Measurements from ENCODE around the gene ZNF678. TPM values are rescaled to one million over a fixed set of nuclear protein-coding genes. Genes with fewer than 3 reads are reported as not detected.

ZNF678 gene
- total RNA-seq, 4 donors from 2014 or later = 4.0 to 9.1 (median 5.6) TPM

DNA sequence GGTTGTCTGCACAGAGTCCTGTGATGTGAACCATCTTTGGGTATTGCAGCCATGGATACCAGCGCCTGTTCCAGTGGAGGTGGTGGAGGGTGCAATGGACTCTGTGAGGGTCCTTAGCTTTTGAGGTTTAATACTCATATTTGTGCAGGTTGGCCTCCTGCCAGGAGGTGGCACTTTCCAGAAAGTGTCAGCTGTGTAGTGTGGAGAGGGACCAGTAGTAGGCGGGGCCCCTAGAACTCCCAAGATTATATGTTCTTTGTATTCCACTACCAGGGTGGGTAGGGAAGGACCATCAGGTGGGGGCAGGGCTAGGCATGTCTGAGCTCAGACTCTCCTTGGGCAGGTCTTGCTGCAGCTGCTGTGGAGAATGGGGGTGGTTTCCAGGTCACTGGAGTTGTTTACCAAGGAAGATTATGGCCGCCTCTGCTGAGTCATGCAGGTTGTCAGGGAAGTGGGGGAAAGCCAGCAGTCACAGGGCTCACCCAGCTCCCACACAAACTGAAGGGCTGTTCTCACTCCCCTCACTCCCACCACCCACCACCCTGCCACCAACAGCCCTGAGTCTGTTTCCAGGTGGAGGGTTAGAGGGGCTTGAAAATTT, 31.2 kb upstream of the ZNF678 start:
- Histone ChIP-seq H3K4me1 (no peaks in the 10 kb centered on the region), H3K27ac (replicated peaks in 1 of 4) (no peak overlapping the region), H3K9me3 (peaks cover 0 to 78% (median 57%) of the 10 kb centered on the region in 4 donors), H3K36me3 (peaks cover 0 to 6% (median 2%) of the 10 kb centered on the region in 4 donors), H3K27me3 (no peaks in the 10 kb centered on the region), H3K4me3 (no peak overlapping the region)
- DNase-seq (ENCODE audit: extremely low spot score) = no peak
- 93% methylated on average over 2 of the region's 3 CpGs for WGBS
- intact Hi-C loops (cut with DNase I) = no loop called here
- no peak for TF ChIP-seq POLR2A (IDR thresholded peaks at IDR 0.05; ENCODE audit: low read depth)
- TF ChIP-seq, protein P1, sequence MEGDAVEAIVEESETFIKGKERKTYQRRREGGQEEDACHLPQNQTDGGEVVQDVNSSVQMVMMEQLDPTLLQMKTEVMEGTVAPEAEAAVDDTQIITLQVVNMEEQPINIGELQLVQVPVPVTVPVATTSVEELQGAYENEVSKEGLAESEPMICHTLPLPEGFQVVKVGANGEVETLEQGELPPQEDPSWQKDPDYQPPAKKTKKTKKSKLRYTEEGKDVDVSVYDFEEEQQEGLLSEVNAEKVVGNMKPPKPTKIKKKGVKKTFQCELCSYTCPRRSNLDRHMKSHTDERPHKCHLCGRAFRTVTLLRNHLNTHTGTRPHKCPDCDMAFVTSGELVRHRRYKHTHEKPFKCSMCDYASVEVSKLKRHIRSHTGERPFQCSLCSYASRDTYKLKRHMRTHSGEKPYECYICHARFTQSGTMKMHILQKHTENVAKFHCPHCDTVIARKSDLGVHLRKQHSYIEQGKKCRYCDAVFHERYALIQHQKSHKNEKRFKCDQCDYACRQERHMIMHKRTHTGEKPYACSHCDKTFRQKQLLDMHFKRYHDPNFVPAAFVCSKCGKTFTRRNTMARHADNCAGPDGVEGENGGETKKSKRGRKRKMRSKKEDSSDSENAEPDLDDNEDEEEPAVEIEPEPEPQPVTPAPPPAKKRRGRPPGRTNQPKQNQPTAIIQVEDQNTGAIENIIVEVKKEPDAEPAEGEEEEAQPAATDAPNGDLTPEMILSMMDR (IDR thresholded peaks at IDR 0.05) = no peak
- no peak for TF ChIP-seq EP300 (IDR thresholded peaks at IDR 0.05)
- no peak for TF ChIP-seq POLR2AphosphoS5 (IDR thresholded peaks at IDR 0.05)

DNA sequence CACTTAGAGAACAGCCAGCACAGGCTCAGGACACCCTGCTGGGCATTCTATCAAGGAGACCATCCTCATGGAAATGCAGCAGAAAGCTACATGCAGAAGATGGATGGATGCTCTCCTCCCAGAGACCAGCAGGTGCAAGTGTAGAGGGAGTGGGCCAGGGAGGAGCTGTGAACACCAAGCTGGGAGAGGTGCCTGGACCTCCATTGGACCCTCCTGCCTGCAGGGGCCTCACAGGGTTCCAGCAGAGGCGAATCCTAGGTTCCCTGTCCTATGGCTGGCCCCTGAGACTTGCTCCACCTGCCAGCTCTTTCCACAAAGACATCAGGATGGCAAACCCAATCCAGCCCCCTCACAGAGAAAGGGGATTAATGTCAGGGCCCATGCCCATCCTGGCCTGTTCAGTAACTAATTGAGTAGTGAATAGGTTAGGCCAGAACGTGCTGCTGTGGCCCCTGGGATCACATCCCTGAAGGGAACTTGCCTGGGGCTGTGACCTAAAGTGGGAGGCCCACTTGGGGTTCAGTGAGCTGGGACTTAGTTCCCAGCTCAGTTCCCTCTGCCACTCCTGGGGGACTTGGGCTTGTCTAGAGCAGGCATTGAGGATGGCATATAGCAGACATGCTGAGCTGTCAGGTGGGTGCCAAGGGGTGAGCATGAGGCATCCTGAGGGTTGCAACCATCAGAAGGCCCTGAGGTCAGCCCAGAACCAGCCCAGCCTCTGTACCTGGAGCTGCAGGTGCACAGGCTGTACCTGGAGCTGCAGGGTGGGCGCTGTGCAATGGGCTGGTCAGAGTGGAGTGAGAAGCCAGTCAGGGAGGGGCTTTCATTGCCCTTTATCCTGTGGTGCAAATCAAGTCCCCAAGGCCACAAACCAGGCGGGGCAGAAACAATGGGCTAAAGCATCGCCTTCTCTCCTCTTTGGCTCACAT, 22.9 kb upstream of the ZNF678 start:
- Histone ChIP-seq H3K9me3 (peaks cover 0 to 17% (median 14%) of the 10 kb centered on the region in 4 donors), H3K36me3 (no peaks in the 10 kb centered on the region), H3K27me3 (no peaks in the 10 kb centered on the region), H3K4me1 (peaks cover 5 to 23% (median 20%) of the 10 kb centered on the region in 4 donors), H3K4me3 (no peak overlapping the region), H3K27ac (replicated peaks in 1 of 4) (no peak overlapping the region)
- TF ChIP-seq POLR2A (IDR thresholded peaks at IDR 0.05; ENCODE audit: low read depth) = no peak
- TF ChIP-seq, protein P1 (IDR thresholded peaks at IDR 0.05) = no peak
- TF ChIP-seq POLR2AphosphoS5 (IDR thresholded peaks at IDR 0.05) = no peak
- TF ChIP-seq EP300 (IDR thresholded peaks at IDR 0.05) = no peak
- 86% methylated on average over 4 of the region's 5 CpGs for WGBS
- no peak for DNase-seq (ENCODE audit: extremely low spot score)
- intact Hi-C loops (cut with DNase I) = loop anchor here (5.0 kb wide), 3 partner anchors 58 to 407 kb away; partner anchors contain the start of gene WNT9A

DNA sequence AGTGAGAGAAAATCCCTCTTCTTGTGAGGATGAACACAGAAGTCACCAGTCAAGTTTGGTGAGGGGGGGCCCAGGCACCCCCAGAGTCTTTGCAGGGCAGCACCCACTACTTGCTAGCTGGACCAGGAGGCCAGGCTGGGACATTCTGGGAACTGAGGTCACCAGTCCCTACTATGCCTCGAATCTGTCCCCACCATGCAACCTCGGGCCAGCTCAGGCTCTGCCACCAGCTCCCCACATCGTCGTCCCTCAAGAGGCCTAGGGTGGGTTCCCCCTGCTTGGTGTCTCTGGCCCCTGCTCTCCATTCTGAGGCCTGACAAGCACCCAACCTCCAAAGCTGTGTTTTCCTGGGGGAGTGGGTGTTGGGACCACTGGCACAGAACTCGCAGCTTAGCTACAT, 22.2 kb upstream of the ZNF678 start:
- WGBS = 100% methylated on average over 4 of the region's 5 CpGs
- no peak overlapping the region for H3K27ac ChIP-seq (replicated peaks in 1 of 4)
- peaks cover 0 to 13% (median 10%) of the 10 kb centered on the region in 4 donors for H3K9me3 ChIP-seq
- no peaks in the 10 kb centered on the region for H3K36me3 ChIP-seq
- TF ChIP-seq POLR2AphosphoS5 (IDR thresholded peaks at IDR 0.05) = no peak
- TF ChIP-seq, protein P1 (IDR thresholded peaks at IDR 0.05) = no peak
- no peak for TF ChIP-seq EP300 (IDR thresholded peaks at IDR 0.05)
- no peak for TF ChIP-seq POLR2A (IDR thresholded peaks at IDR 0.05; ENCODE audit: low read depth)
- no peak for DNase-seq (ENCODE audit: extremely low spot score)
- intact Hi-C loops (cut with DNase I) = loop anchor here (5.0 kb wide), 3 partner anchors 59 to 406 kb away; partner anchors contain the start of gene WNT9A
- H3K27me3 ChIP-seq = no peaks in the 10 kb centered on the region
- H3K4me1 ChIP-seq = peaks cover 5 to 23% (median 20%) of the 10 kb centered on the region in 4 donors
- no peak overlapping the region for H3K4me3 ChIP-seq

DNA sequence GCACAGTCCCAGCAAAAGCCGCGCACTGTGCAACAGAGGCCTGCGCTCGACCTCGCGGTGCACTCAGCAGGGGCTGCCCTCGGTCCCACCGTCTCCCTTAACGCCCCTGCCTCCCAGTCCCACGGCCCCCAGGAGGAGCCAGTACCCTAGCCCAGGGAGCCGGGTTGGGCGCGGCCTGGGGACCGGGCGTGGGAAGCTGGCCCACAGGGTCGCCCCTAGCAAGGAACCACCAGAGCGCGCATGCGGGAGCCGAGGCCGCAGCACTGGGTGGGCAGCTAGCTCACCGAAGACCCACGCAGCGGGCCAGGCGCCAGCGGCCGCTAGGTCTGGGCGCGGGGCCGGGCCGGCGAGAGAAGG, 21.6 kb upstream of the ZNF678 start:
- DNase-seq (ENCODE audit: extremely low spot score) = no peak
- WGBS = 80% methylated on average over 2 of the region's 32 CpGs
- Histone ChIP-seq H3K4me1 (peaks cover 5 to 23% (median 20%) of the 10 kb centered on the region in 4 donors), H3K36me3 (no peaks in the 10 kb centered on the region), H3K9me3 (peaks cover 0 to 9% (median 5%) of the 10 kb centered on the region in 4 donors), H3K4me3 (peak overlapping the region; percentile 67 to 84 (median 76)), H3K27me3 (no peaks in the 10 kb centered on the region), H3K27ac (replicated peaks in 1 of 4) (peak overlapping the region; percentile 66 to 82 (median 72))
- intact Hi-C loops (cut with DNase I) = loop anchor here (5.0 kb wide), 3 partner anchors 59 to 406 kb away; partner anchors contain the start of gene WNT9A
- TF ChIP-seq POLR2AphosphoS5 (IDR thresholded peaks at IDR 0.05) = no peak
- no peak for TF ChIP-seq EP300 (IDR thresholded peaks at IDR 0.05)
- TF ChIP-seq POLR2A (IDR thresholded peaks at IDR 0.05; ENCODE audit: low read depth) = no peak
- TF ChIP-seq, protein P1 (IDR thresholded peaks at IDR 0.05) = no peak
